ENCODE measurements around the gene SIDT1. TPM values are rescaled to one million over a fixed set of nuclear protein-coding genes. Genes with fewer than 3 reads are reported as not detected.

SIDT1 gene
- total RNA-seq, 1 donor from 2014 or later = 0.92 TPM

GRCh38 chr3:113617726-113618125 lies 85.4 kb downstream of the SIDT1 start:
- Mint-ChIP-seq H3K9me3 (ENCODE audit: unreplicated experiment) (no peaks in the 10 kb centered on the region), H3K4me3 (ENCODE audit: unreplicated experiment) (no peak overlapping the region), H3K27ac (ENCODE audit: unreplicated experiment) (no peak overlapping the region), H3K36me3 (ENCODE audit: low read depth, unreplicated experiment) (no peaks in the 10 kb centered on the region), H3K4me1 (ENCODE audit: unreplicated experiment) (peaks cover 3% of the 10 kb centered on the region), H3K27me3 (ENCODE audit: unreplicated experiment) (no peaks in the 10 kb centered on the region)
- TF ChIP-seq CTCF (IDR thresholded peaks at IDR 0.05; ENCODE audit: unreplicated experiment) = no peak
- no peak for DNase-seq (ENCODE audit: low spot score)

- Mint-ChIP-seq H3K36me3 (ENCODE audit: low read depth, unreplicated experiment) (no peaks in the 10 kb centered on the region), H3K27ac (ENCODE audit: unreplicated experiment) (no peak overlapping the region), H3K9me3 (ENCODE audit: unreplicated experiment) (no peaks in the 10 kb centered on the region), H3K4me1 (ENCODE audit: unreplicated experiment) (no peaks in the 10 kb centered on the region), H3K27me3 (ENCODE audit: unreplicated experiment) (no peaks in the 10 kb centered on the region), H3K4me3 (ENCODE audit: unreplicated experiment) (no peak overlapping the region)
- TF ChIP-seq CTCF (IDR thresholded peaks at IDR 0.05; ENCODE audit: unreplicated experiment) = no peak
- no peak for DNase-seq (ENCODE audit: low spot score)
Observed at GRCh38 chr3:113620091-113620490, 87.7 kb downstream of the SIDT1 start.

GRCh38 chr3:113623324-113623723 lies 91.0 kb downstream of the SIDT1 start:
- Mint-ChIP-seq H3K9me3 (ENCODE audit: unreplicated experiment) (no peaks in the 10 kb centered on the region), H3K4me3 (ENCODE audit: unreplicated experiment) (no peak overlapping the region), H3K27me3 (ENCODE audit: unreplicated experiment) (peaks cover 2% of the 10 kb centered on the region), H3K27ac (ENCODE audit: unreplicated experiment) (no peak overlapping the region), H3K36me3 (ENCODE audit: low read depth, unreplicated experiment) (no peaks in the 10 kb centered on the region), H3K4me1 (ENCODE audit: unreplicated experiment) (peaks cover 4% of the 10 kb centered on the region)
- DNase-seq (ENCODE audit: low spot score) = peak; percentile 32
- TF ChIP-seq CTCF (IDR thresholded peaks at IDR 0.05; ENCODE audit: unreplicated experiment) = no peak

- peaks cover 4% of the 10 kb centered on the region for H3K27me3 Mint-ChIP-seq (ENCODE audit: unreplicated experiment)
- H3K4me1 Mint-ChIP-seq (ENCODE audit: unreplicated experiment) = peaks cover 9% of the 10 kb centered on the region
- no peak for TF ChIP-seq CTCF (IDR thresholded peaks at IDR 0.05; ENCODE audit: unreplicated experiment)
- no peak overlapping the region for H3K4me3 Mint-ChIP-seq (ENCODE audit: unreplicated experiment)
- H3K36me3 Mint-ChIP-seq (ENCODE audit: low read depth, unreplicated experiment) = no peaks in the 10 kb centered on the region
- no peak overlapping the region for H3K27ac Mint-ChIP-seq (ENCODE audit: unreplicated experiment)
- H3K9me3 Mint-ChIP-seq (ENCODE audit: unreplicated experiment) = no peaks in the 10 kb centered on the region
- no peak for DNase-seq (ENCODE audit: low spot score)
Observed at GRCh38 chr3:113623811-113624210, 91.5 kb downstream of the SIDT1 start.

GRCh38 chr3:113625834-113626233 lies 93.5 kb downstream of the SIDT1 start:
- no peak overlapping the region for H3K4me3 Mint-ChIP-seq (ENCODE audit: unreplicated experiment)

More at GRCh38 chr3:113625834-113626233, 93.5 kb downstream of the SIDT1 start:
- H3K36me3 Mint-ChIP-seq (ENCODE audit: low read depth, unreplicated experiment) = no peaks in the 10 kb centered on the region
- H3K9me3 Mint-ChIP-seq (ENCODE audit: unreplicated experiment) = no peaks in the 10 kb centered on the region
- DNase-seq (ENCODE audit: low spot score) = no peak
- TF ChIP-seq CTCF (IDR thresholded peaks at IDR 0.05; ENCODE audit: unreplicated experiment) = no peak
- peaks cover 10% of the 10 kb centered on the region for H3K4me1 Mint-ChIP-seq (ENCODE audit: unreplicated experiment)
- H3K27ac Mint-ChIP-seq (ENCODE audit: unreplicated experiment) = no peak overlapping the region
- peaks cover 4% of the 10 kb centered on the region for H3K27me3 Mint-ChIP-seq (ENCODE audit: unreplicated experiment)

All from endothelial cell (in vitro differentiated cells).